HL-60 (cell line): Measurements from ENCODE around the gene ABCC5.

Source experiments
- DNase-seq, 2 experiments: peaks; one replicate each; pipeline ENCODE4 v3.0.0-alpha.2; 2010 to 2020; ENCODE audit warnings: low read depth in 1 of 2, low spot score in 1 of 2
- H3K27ac ChIP-seq: fragments of 250-450 bp; sonication (Bioruptor Pico); replicated peaks from 2 replicates; pipeline ENCODE4 v1.5.1; 2020; ENCODE audit warnings: mild to moderate bottlenecking, moderate library complexity
- H3K27me3 ChIP-seq: fragments of 250-450 bp; sonication (Bioruptor Pico); 2 replicates; pipeline ENCODE4 v1.5.1; 2021; ENCODE audit warnings: mild to moderate bottlenecking, moderate library complexity; ENCODE audit not compliant: insufficient read depth, poor library complexity, severe bottlenecking
- H3K4me3 ChIP-seq: replicated peaks from 2 replicates; pipeline ENCODE4 v1.5.1; 2011; ENCODE audit warnings: mild to moderate bottlenecking, control low read depth, low read length; ENCODE audit not compliant: insufficient read depth
- CTCF ChIP-seq: IDR thresholded peaks from one replicate; pipeline ENCODE4 v1.5.1; 2011; ENCODE audit warnings: low read length, control low read depth, inconsistent platforms; ENCODE audit not compliant: insufficient read depth
- GABPA ChIP-seq: IDR thresholded peaks from 2 replicates; pipeline ENCODE4 v1.6.1; 2012; ENCODE audit warnings: low read depth
- POLR2AphosphoS5 ChIP-seq: IDR thresholded peaks from 2 replicates; pipeline ENCODE4 v1.6.1; 2012; ENCODE audit warnings: low read depth
- REST ChIP-seq: IDR thresholded peaks from 2 replicates; pipeline ENCODE4 v1.6.1; 2012; ENCODE audit warnings: low read depth; ENCODE audit not compliant: insufficient replicate concordance
- SPI1 ChIP-seq: IDR thresholded peaks from 2 replicates; pipeline ENCODE4 v1.6.1; 2012; ENCODE audit warnings: low read depth, mild to moderate bottlenecking, borderline replicate concordance

Gene ABCC5

GRCh38 chr3:183968666-183969245 is 48.9 kb downstream of the ABCC5 start:
- no peak overlapping the region for H3K27ac ChIP-seq
- DNase-seq, result no peak
- H3K4me3 ChIP-seq, result no peak overlapping the region
- no peak for TF ChIP-seq SPI1
- no peak for TF ChIP-seq CTCF
- TF ChIP-seq POLR2AphosphoS5, result no peak
- TF ChIP-seq REST, result no peak
- TF ChIP-seq GABPA, result no peak
- H3K27me3 ChIP-seq, result no peaks in the 10 kb centered on the region

GRCh38 chr3:183967693-183968092 is 50.0 kb downstream of the ABCC5 start:
- Histone ChIP-seq H3K27ac (no peak overlapping the region), H3K4me3 (no peak overlapping the region), H3K27me3 (no peaks in the 10 kb centered on the region)
- DNase-seq, result no peak
- TF ChIP-seq POLR2AphosphoS5, result no peak
- no peak for TF ChIP-seq GABPA
- no peak for TF ChIP-seq CTCF
- no peak for TF ChIP-seq REST
- no peak for TF ChIP-seq SPI1

GRCh38 chr3:183966361-183966791 is 51.3 kb downstream of the ABCC5 start:
- Histone ChIP-seq H3K27ac (no peak overlapping the region), H3K27me3 (no peaks in the 10 kb centered on the region), H3K4me3 (no peak overlapping the region)
- DNase-seq, result no peak
- TF ChIP-seq REST (no peak), GABPA (no peak), SPI1 (no peak), CTCF (no peak), POLR2AphosphoS5 (no peak)
